ENCODE data around the gene BNIP3.

BNIP3 gene

DNA sequence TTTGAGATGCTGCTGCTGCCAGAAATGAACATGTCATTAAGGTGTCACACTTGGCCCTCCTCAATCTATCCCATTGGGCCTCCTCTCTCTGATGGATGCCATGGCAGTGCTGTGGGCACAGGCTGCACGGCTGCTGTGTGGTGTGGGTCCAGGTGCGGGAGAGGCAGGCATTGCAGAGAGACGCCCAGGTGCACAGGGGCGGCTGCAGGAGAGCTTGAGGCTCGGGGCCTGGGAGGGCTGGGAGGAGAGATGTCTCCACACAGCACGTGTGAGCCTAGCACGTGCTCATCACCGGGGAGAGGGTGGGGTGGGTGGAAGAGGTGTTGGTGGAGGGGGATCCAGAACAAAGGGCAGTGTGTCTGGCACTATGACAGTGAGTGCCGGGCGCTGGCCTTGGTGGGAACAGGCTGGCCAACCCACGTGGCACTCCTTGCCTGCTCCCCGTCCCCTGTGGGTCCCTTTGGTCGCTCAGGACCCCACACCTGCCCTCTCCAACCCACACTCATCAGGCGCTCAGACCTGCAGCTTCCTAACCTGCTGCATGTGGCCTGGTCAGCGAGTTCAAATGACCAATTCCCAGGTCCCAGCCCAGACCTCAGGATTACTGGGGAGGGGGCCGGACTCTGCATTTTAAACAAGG lies 39.9 kb upstream of the BNIP3 start:
- no peak overlapping the region for H3K4me3 ChIP-seq (ENCODE audit: low read depth, low read length)
- TF ChIP-seq, protein P1, sequence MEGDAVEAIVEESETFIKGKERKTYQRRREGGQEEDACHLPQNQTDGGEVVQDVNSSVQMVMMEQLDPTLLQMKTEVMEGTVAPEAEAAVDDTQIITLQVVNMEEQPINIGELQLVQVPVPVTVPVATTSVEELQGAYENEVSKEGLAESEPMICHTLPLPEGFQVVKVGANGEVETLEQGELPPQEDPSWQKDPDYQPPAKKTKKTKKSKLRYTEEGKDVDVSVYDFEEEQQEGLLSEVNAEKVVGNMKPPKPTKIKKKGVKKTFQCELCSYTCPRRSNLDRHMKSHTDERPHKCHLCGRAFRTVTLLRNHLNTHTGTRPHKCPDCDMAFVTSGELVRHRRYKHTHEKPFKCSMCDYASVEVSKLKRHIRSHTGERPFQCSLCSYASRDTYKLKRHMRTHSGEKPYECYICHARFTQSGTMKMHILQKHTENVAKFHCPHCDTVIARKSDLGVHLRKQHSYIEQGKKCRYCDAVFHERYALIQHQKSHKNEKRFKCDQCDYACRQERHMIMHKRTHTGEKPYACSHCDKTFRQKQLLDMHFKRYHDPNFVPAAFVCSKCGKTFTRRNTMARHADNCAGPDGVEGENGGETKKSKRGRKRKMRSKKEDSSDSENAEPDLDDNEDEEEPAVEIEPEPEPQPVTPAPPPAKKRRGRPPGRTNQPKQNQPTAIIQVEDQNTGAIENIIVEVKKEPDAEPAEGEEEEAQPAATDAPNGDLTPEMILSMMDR (IDR thresholded peaks at IDR 0.05; ENCODE audit: borderline replicate concordance, insufficient read depth, low read depth, low read length): no peak

GRCh38 chr10:132021046-132021445 lies 39.3 kb upstream of the BNIP3 start:
- TF ChIP-seq, protein P1 (IDR thresholded peaks at IDR 0.05; ENCODE audit: borderline replicate concordance, insufficient read depth, low read depth, low read length): no peak
- no peak overlapping the region for H3K4me3 ChIP-seq (ENCODE audit: low read depth, low read length)

DNA sequence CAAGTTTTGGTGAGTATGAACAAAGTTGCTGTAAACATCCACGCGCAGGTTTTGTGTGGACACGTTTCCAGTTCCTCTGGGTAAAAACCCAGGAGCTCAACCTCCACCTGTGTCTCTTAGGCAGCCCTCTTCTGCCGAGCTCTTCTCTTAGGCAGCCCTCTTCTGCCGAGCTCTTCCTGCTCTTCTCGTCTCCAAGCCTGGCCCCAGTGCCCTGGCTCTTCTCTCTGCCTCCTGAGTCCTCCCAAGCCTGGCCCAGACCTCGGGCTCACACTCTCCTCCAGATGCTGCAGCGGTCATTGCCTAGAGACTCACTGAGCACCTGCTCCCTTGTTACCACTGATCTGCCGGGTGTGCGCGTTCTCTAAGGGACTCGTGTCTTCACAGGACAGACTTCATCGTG lies 38.7 kb upstream of the BNIP3 start:
- H3K4me3 ChIP-seq (ENCODE audit: low read depth, low read length): no peak overlapping the region
- TF ChIP-seq, protein P1 (IDR thresholded peaks at IDR 0.05; ENCODE audit: borderline replicate concordance, insufficient read depth, low read depth, low read length): no peak

- TF ChIP-seq, protein P1 (IDR thresholded peaks at IDR 0.05; ENCODE audit: borderline replicate concordance, insufficient read depth, low read depth, low read length): no peak
Measured at GRCh38 chr10:132019366-132019765, 37.6 kb upstream of the BNIP3 start.

GRCh38 chr10:132018446-132018845 lies 36.7 kb upstream of the BNIP3 start:
- TF ChIP-seq, protein P1 (IDR thresholded peaks at IDR 0.05; ENCODE audit: borderline replicate concordance, insufficient read depth, low read depth, low read length): no peak
- no peak overlapping the region for H3K4me3 ChIP-seq (ENCODE audit: low read depth, low read length)

More at GRCh38 chr10:132019366-132019765, 37.6 kb upstream of the BNIP3 start:
- H3K4me3 ChIP-seq (ENCODE audit: low read depth, low read length): no peak overlapping the region

GRCh38 chr10:132016514-132016913 lies 34.8 kb upstream of the BNIP3 start:
- TF ChIP-seq, protein P1 (IDR thresholded peaks at IDR 0.05; ENCODE audit: borderline replicate concordance, insufficient read depth, low read depth, low read length): no peak
- no peak overlapping the region for H3K4me3 ChIP-seq (ENCODE audit: low read depth, low read length)

GRCh38 chr10:132011445-132011844 lies 29.7 kb upstream of the BNIP3 start:
- H3K4me3 ChIP-seq (ENCODE audit: low read depth, low read length): no peak overlapping the region
- TF ChIP-seq, protein P1 (IDR thresholded peaks at IDR 0.05; ENCODE audit: borderline replicate concordance, insufficient read depth, low read depth, low read length): no peak
